IMR-90 (cell line): ENCODE data around the gene GABRB3. TPM values are rescaled to one million over a fixed set of nuclear protein-coding genes. Genes with fewer than 3 reads are reported as not detected.

ENCODE experiments used
- ATAC-seq: fragments of 200-7000 bp; cut with Tn5 transposase; 2 replicates; pipeline ENCODE4 v1.9.1; 2020; ENCODE audit warnings: low read depth, mild to moderate bottlenecking, moderate library complexity
- BruUV-seq: library from RNA; stranded (reverse); fragments of 400-500 nt; replicated peaks from 2 replicates; lab custom pipeline; 2021; lab: Mats Ljungman, UMichigan
- CTCF ChIA-PET: fragments of 300-600 bp; formaldehyde crosslinking; extraction: SDS; loops from one replicate; lab custom pipeline; 2021; ENCODE audit warnings: antibody characterized with exemption; lab: Yijun Ruan, JAX
- POLR2A ChIA-PET: fragments of 300-600 bp; sonication (Branson Sonifier 250); formaldehyde crosslinking; loops from one replicate; lab custom pipeline; 2022; ENCODE audit warnings: antibody characterized with exemption; ENCODE audit not compliant: unreplicated experiment; lab: Charles Lee
- DNase-seq: peaks from one replicate; pipeline ENCODE4 v3.0.0; 2013
- H2AFZ ChIP-seq: replicated peaks from 2 replicates; pipeline ENCODE3; 2013; ENCODE audit warnings: low read length, mild to moderate bottlenecking; ENCODE audit not compliant: poor library complexity
- H2AK5ac ChIP-seq: 2 replicates; pipeline ENCODE4 v1.6.1; 2013; ENCODE audit warnings: low read depth, low read length, inconsistent platforms
- H2AK9ac ChIP-seq: replicated peaks from 2 replicates; pipeline ENCODE3; 2013; ENCODE audit warnings: mild to moderate bottlenecking, low read depth, low read length, moderate library complexity; ENCODE audit not compliant: poor library complexity
- H2BK120ac ChIP-seq: 2 replicates; pipeline ENCODE4 v1.6.1; 2013; ENCODE audit warnings: low read depth, low read length, inconsistent platforms
- H2BK15ac ChIP-seq: 3 replicates; pipeline ENCODE4 v1.6.1; 2013; ENCODE audit warnings: low read depth, low read length, inconsistent platforms
- H2BK20ac ChIP-seq: 2 replicates; pipeline ENCODE4 v1.6.1; 2013; ENCODE audit warnings: low read depth, mild to moderate bottlenecking, inconsistent platforms, low read length, moderate library complexity
- H2BK5ac ChIP-seq: 2 replicates; pipeline ENCODE4 v1.6.1; 2013; ENCODE audit warnings: mild to moderate bottlenecking, low read depth, low read length, inconsistent platforms; ENCODE audit not compliant: poor library complexity, severe bottlenecking
- H3K14ac ChIP-seq: replicated peaks from 2 replicates; pipeline ENCODE4 v1.6.1; 2013; ENCODE audit warnings: low read depth, low read length, inconsistent platforms
- H3K18ac ChIP-seq: 2 replicates; pipeline ENCODE4 v1.6.1; 2013; ENCODE audit warnings: low read depth, low read length, control low read depth
- H3K23ac ChIP-seq: 2 replicates; pipeline ENCODE4 v1.6.1; 2013; ENCODE audit warnings: low read depth, low read length, inconsistent platforms
- H3K27ac ChIP-seq: 2 replicates; pipeline ENCODE4 v1.5.1; 2013; ENCODE audit warnings: mild to moderate bottlenecking, control low read depth, low read length; ENCODE audit not compliant: insufficient read depth
- H3K27me3 ChIP-seq: 2 replicates; pipeline ENCODE4 v1.6.1; 2013; ENCODE audit warnings: low read length; ENCODE audit not compliant: control insufficient read depth, insufficient read depth
- H3K36me3 ChIP-seq: 2 replicates; pipeline ENCODE4 v1.6.1; 2013; ENCODE audit warnings: low read length, mixed read lengths; ENCODE audit not compliant: control insufficient read depth, insufficient read depth
- H3K4ac ChIP-seq: 2 replicates; pipeline ENCODE4 v1.6.1; 2013; ENCODE audit warnings: low read depth, low read length, inconsistent platforms
- H3K4me1 ChIP-seq: 2 replicates; pipeline ENCODE4 v1.6.1; 2013; ENCODE audit warnings: low read length, mixed read lengths; ENCODE audit not compliant: control insufficient read depth, insufficient read depth
- H3K4me2 ChIP-seq: 2 replicates; pipeline ENCODE4 v1.6.1; 2013; ENCODE audit warnings: low read depth, mild to moderate bottlenecking, control low read depth, low read length, moderate library complexity
- H3K4me3 ChIP-seq: 2 replicates; pipeline ENCODE4 v1.5.1; 2013; ENCODE audit warnings: low read depth, mild to moderate bottlenecking, control low read depth, low read length, moderate library complexity; ENCODE audit not compliant: insufficient read depth
- H3K56ac ChIP-seq: 2 replicates; pipeline ENCODE4 v1.6.1; 2013; ENCODE audit warnings: low read length, inconsistent platforms; ENCODE audit not compliant: insufficient read depth; ENCODE audit errors: extremely low read depth
- H3K79me1 ChIP-seq, 2 experiments: 2 replicates each; pipeline ENCODE4 v1.6.1; 2013; ENCODE audit warnings: low read length in 2 of 2, inconsistent platforms in 1 of 2, low read depth in 1 of 2
- H3K9ac ChIP-seq: 2 replicates; pipeline ENCODE4 v1.6.1; 2013; ENCODE audit warnings: low read depth, low read length, control low read depth
- H3K9me1 ChIP-seq: 2 replicates; pipeline ENCODE4 v1.6.1; 2013; ENCODE audit warnings: low read length, inconsistent platforms; ENCODE audit not compliant: insufficient read depth
- H3K9me3 ChIP-seq: 2 replicates; pipeline ENCODE4 v1.6.1; 2013; ENCODE audit warnings: low read length; ENCODE audit not compliant: control insufficient read depth, insufficient read depth
- H4K20me1 ChIP-seq: 2 replicates; pipeline ENCODE4 v1.6.1; 2013; ENCODE audit warnings: low read length, inconsistent platforms; ENCODE audit not compliant: insufficient read depth
- H4K5ac ChIP-seq: 2 replicates; pipeline ENCODE4 v1.6.1; 2013; ENCODE audit warnings: mild to moderate bottlenecking, low read depth, low read length, control low read depth
- H4K8ac ChIP-seq, 2 experiments: 2 replicates each; pipeline ENCODE4 v1.6.1; 2013; ENCODE audit warnings: low read depth in 2 of 2, low read length in 2 of 2, control low read depth in 1 of 2, inconsistent platforms in 1 of 2
- H4K91ac ChIP-seq: 2 replicates; pipeline ENCODE4 v1.6.1; 2013; ENCODE audit warnings: low read depth, low read length, inconsistent platforms; ENCODE audit not compliant: insufficient read depth
- BHLHE40 ChIP-seq: fragments of 150-350 bp; IDR thresholded peaks from 2 replicates; pipeline ENCODE4 v1.6.1; 2016; ENCODE audit warnings: mild to moderate bottlenecking, low read depth, low read length
- CEBPB ChIP-seq: IDR thresholded peaks from 2 replicates; pipeline ENCODE4 v1.6.1; 2012; ENCODE audit warnings: low read depth, low read length, improper control_type of control experiment
- CHD1 ChIP-seq: IDR thresholded peaks from 2 replicates; pipeline ENCODE4 v1.6.1; 2012; ENCODE audit warnings: low read depth, low read length, improper control_type of control experiment
- CTCF ChIP-seq: conservative IDR thresholded peaks from 2 replicates; pipeline ENCODE4 v1.5.1; 2012; ENCODE audit warnings: mild to moderate bottlenecking, low read depth, low read length, improper control_type of control experiment
- ELK1 ChIP-seq: fragments of 150-350 bp; IDR thresholded peaks from 2 replicates; pipeline ENCODE4 v1.6.1; 2016; ENCODE audit warnings: low read depth, mild to moderate bottlenecking, low read length, moderate library complexity, borderline replicate concordance
- FOS ChIP-seq: fragments of 150-350 bp; IDR thresholded peaks from 2 replicates; pipeline ENCODE4 v1.6.1; 2016; ENCODE audit warnings: low read depth, low read length
- MAFK ChIP-seq: IDR thresholded peaks from 2 replicates; pipeline ENCODE4 v1.6.1; 2012; ENCODE audit warnings: low read depth, low read length, improper control_type of control experiment
- MAZ ChIP-seq: IDR thresholded peaks from 2 replicates; pipeline ENCODE4 v1.6.1; 2012; ENCODE audit warnings: low read depth, mild to moderate bottlenecking, low read length, improper control_type of control experiment, moderate library complexity, borderline replicate concordance
- MXI1 ChIP-seq: IDR thresholded peaks from 2 replicates; pipeline ENCODE4 v1.6.1; 2012; ENCODE audit warnings: low read depth, mild to moderate bottlenecking, low read length, moderate library complexity, borderline replicate concordance
- NFE2L2 ChIP-seq: fragments of 150-350 bp; IDR thresholded peaks from 2 replicates; pipeline ENCODE4 v1.6.1; 2016; ENCODE audit warnings: low read depth, mild to moderate bottlenecking, low read length
- RAD21 ChIP-seq: IDR thresholded peaks from 2 replicates; pipeline ENCODE4 v1.6.1; 2012; ENCODE audit warnings: low read length, improper control_type of control experiment
- RCOR1 ChIP-seq: IDR thresholded peaks from 2 replicates; pipeline ENCODE4 v1.6.1; 2012; ENCODE audit warnings: mild to moderate bottlenecking, low read length, improper control_type of control experiment; ENCODE audit not compliant: insufficient replicate concordance
- RFX5 ChIP-seq: IDR thresholded peaks from 2 replicates; pipeline ENCODE4 v1.8.0; 2012; ENCODE audit warnings: low read depth, mild to moderate bottlenecking, low read length, moderate library complexity
- SMC3 ChIP-seq: fragments of 150-350 bp; IDR thresholded peaks from 2 replicates; pipeline ENCODE4 v1.6.1; 2016; ENCODE audit warnings: low read depth, mild to moderate bottlenecking, antibody characterized with exemption, low read length, moderate library complexity
- USF2 ChIP-seq: fragments of 150-350 bp; IDR thresholded peaks from 2 replicates; pipeline ENCODE4 v1.6.1; 2017; ENCODE audit warnings: mild to moderate bottlenecking, antibody characterized with exemption, low read length, low read depth
- WGBS, 2 experiments: methylation state at CpG; one replicate each; pipeline versions ENCODE4 v1.1.5 to v1.1.7; 2013; ENCODE audit warnings: missing lambda C conversion rate in 2 of 2; ENCODE audit not compliant: insufficient read length in 1 of 2; ENCODE audit errors: extremely low coverage in 2 of 2; 5-methylcytosine and 5-hydroxymethylcytosine counted together
- dilution Hi-C: fragments of 300-500 bp; cut with HindIII; formaldehyde crosslinking; loops from one replicate; pipeline ENCODE4 v1.14.3; 2018; ENCODE audit warnings: low sequenced_read_pairs; ENCODE audit not compliant: unreplicated experiment
- in situ Hi-C: fragments of 300-500 bp; cut with MboI; formaldehyde crosslinking; loops from 3 replicates; pipeline ENCODE4 v1.14.3; 2019; ENCODE audit warnings: low sequenced_read_pairs, inconsistent platforms, mixed read lengths
- intact Hi-C: fragments of 100-400 bp; cut with micrococcal nuclease; formaldehyde crosslinking; loops from 2 replicates; pipeline ENCODE4 v1.10.0; 2022
- polyA plus RNA-seq, 3 experiments: library from polyadenylated mRNA; depleted of rRNA; stranded (reverse); fragments of >200 nt; gene quantifications; 2 replicates each; pipeline ENCODE4 v1.2.3, GENCODE V29; 2012; ENCODE audit warnings: low replicate concordance in 1 of 3
- total RNA-seq: library from RNA; depleted of rRNA; stranded (reverse); fragments of >200 nt; gene quantifications from 2 replicates; pipeline ENCODE4 v1.2.3, GENCODE V29; 2012

The GABRB3 gene
- total and polyA plus RNA-seq, 2 of the 4 experiments (the other 2 are of a cell fraction): 0.36 to 0.54 TPM

- no peak for DNase-seq
Measured at GRCh38 chr15:26565542-26565941, 207.3 kb downstream of the GABRB3 start.

More at GRCh38 chr15:26565542-26565941, 207.3 kb downstream of the GABRB3 start:
- H3K9me1 ChIP-seq: no peaks in the 10 kb centered on the region
- H2BK5ac ChIP-seq: no peak overlapping the region
- CTCF ChIA-PET: no interaction called here
- intact Hi-C loops: no loop called here
- no peak overlapping the region for H2AFZ ChIP-seq
- H3K23ac ChIP-seq: no peak overlapping the region
- no CpG with 5 or more reads among the region's 6 CpGs for WGBS, 2 experiments
- H2BK20ac ChIP-seq: no peak overlapping the region
- H4K20me1 ChIP-seq: no peaks in the 10 kb centered on the region
- no peak overlapping the region for H3K4me3 ChIP-seq
- BruUV-seq: no TSS peak
- no peak overlapping the region for H4K91ac ChIP-seq
- no peak overlapping the region for H3K18ac ChIP-seq
- no peak overlapping the region for H3K27ac ChIP-seq
- H4K5ac ChIP-seq: no peak overlapping the region
- H3K4ac ChIP-seq: no peak overlapping the region
- TF ChIP-seq CHD1: no peak
- no peak for TF ChIP-seq USF2
- TF ChIP-seq ELK1: no peak
- TF ChIP-seq RFX5: no peak
- no peak for TF ChIP-seq RCOR1
- no peak for TF ChIP-seq MAFK
- no peak for TF ChIP-seq CTCF
- TF ChIP-seq FOS: no peak
- no peak for TF ChIP-seq RAD21
- no peak for TF ChIP-seq BHLHE40
- no peak for TF ChIP-seq MXI1
- TF ChIP-seq SMC3: no peak
- no peak for TF ChIP-seq MAZ
- TF ChIP-seq NFE2L2: no peak
- TF ChIP-seq CEBPB: no peak
- H2AK5ac ChIP-seq: no peak overlapping the region
- no peaks in the 10 kb centered on the region for H3K79me1 ChIP-seq
- dilution Hi-C loops: no loop called here
- no peak overlapping the region for H3K4me2 ChIP-seq
- H3K27me3 ChIP-seq: no peaks in the 10 kb centered on the region
- H3K14ac ChIP-seq: no peak overlapping the region
- no peak overlapping the region for H2BK15ac ChIP-seq
- no peak overlapping the region for H2AK9ac ChIP-seq
- no peaks in the 10 kb centered on the region for H3K36me3 ChIP-seq
- H3K56ac ChIP-seq: no peak overlapping the region
- H3K4me1 ChIP-seq: no peaks in the 10 kb centered on the region
- no peak overlapping the region for H2BK120ac ChIP-seq
- H3K9ac ChIP-seq: no peak overlapping the region
- in situ Hi-C loops: no loop called here
- no peak for ATAC-seq
- H3K9me3 ChIP-seq: peaks cover 24% of the 10 kb centered on the region
- POLR2A ChIA-PET: no interaction called here
- H4K8ac ChIP-seq: no peak overlapping the region
